ENCODE results near the gene OTOG.

Gene OTOG

GRCh38 chr11:17542249-17542648 is 4.8 kb upstream of the OTOG start:
- no peak overlapping the region for H3K4me3 ChIP-seq (ENCODE audit: low read length)
- no peak for TF ChIP-seq ZNF274 (IDR thresholded peaks at IDR 0.05; ENCODE audit: low read depth, low read length)

GRCh38 chr11:17543041-17543440 is 4.0 kb upstream of the OTOG start:
- no peak for TF ChIP-seq ZNF274 (IDR thresholded peaks at IDR 0.05; ENCODE audit: low read depth, low read length)
- H3K4me3 ChIP-seq (ENCODE audit: low read length) = no peak overlapping the region

GRCh38 chr11:17543574-17544180 is 3.4 kb upstream of the OTOG start:
- no peak for TF ChIP-seq ZNF274 (IDR thresholded peaks at IDR 0.05; ENCODE audit: low read depth, low read length)

GRCh38 chr11:17544181-17544622 is 2.9 kb upstream of the OTOG start, which contains the start of gene USH1C:
TSS of gene USH1C (minus strand) at chr11:17544416. CDS start at chr11:17544307, 109 bp downstream.
- no peak for TF ChIP-seq ZNF274 (IDR thresholded peaks at IDR 0.05; ENCODE audit: low read depth, low read length)
- no peak within 1 kb of the TSS for H3K4me3 ChIP-seq (ENCODE audit: low read length)

More at GRCh38 chr11:17543574-17544180, 3.4 kb upstream of the OTOG start:
- H3K4me3 ChIP-seq (ENCODE audit: low read length) = no peak overlapping the region

- no peak overlapping the region for H3K4me3 ChIP-seq (ENCODE audit: low read length)
- no peak for TF ChIP-seq ZNF274 (IDR thresholded peaks at IDR 0.05; ENCODE audit: low read depth, low read length)
Observed at GRCh38 chr11:17546240-17546639, 819 bp upstream of the OTOG start.

GRCh38 chr11:17547932-17548331 is 873 bp downstream of the OTOG start:
- no peak overlapping the region for H3K4me3 ChIP-seq (ENCODE audit: low read length)
- TF ChIP-seq ZNF274 (IDR thresholded peaks at IDR 0.05; ENCODE audit: low read depth, low read length) = no peak

GRCh38 chr11:17548444-17548843 is 1.4 kb downstream of the OTOG start:
- no peak overlapping the region for H3K4me3 ChIP-seq (ENCODE audit: low read length)
- TF ChIP-seq ZNF274 (IDR thresholded peaks at IDR 0.05; ENCODE audit: low read depth, low read length) = no peak

GRCh38 chr11:17550450-17551346 is 3.6 kb downstream of the OTOG start:
- no peak for TF ChIP-seq ZNF274 (IDR thresholded peaks at IDR 0.05; ENCODE audit: low read depth, low read length)
- no peak overlapping the region for H3K4me3 ChIP-seq (ENCODE audit: low read length)

- no peak overlapping the region for H3K4me3 ChIP-seq (ENCODE audit: low read length)
- no peak for TF ChIP-seq ZNF274 (IDR thresholded peaks at IDR 0.05; ENCODE audit: low read depth, low read length)
Observed at GRCh38 chr11:17551347-17552040, 4.4 kb downstream of the OTOG start.

- no peak for TF ChIP-seq ZNF274 (IDR thresholded peaks at IDR 0.05; ENCODE audit: low read depth, low read length)
Observed at GRCh38 chr11:17552041-17552355, 4.9 kb downstream of the OTOG start.

GRCh38 chr11:17552392-17553248 is 5.6 kb downstream of the OTOG start:
- H3K4me3 ChIP-seq (ENCODE audit: low read length) = no peak overlapping the region
- no peak for TF ChIP-seq ZNF274 (IDR thresholded peaks at IDR 0.05; ENCODE audit: low read depth, low read length)

More at GRCh38 chr11:17552041-17552355, 4.9 kb downstream of the OTOG start:
- H3K4me3 ChIP-seq (ENCODE audit: low read length) = no peak overlapping the region

GRCh38 chr11:17553249-17553546 is 6.1 kb downstream of the OTOG start:
- no peak overlapping the region for H3K4me3 ChIP-seq (ENCODE audit: low read length)
- TF ChIP-seq ZNF274 (IDR thresholded peaks at IDR 0.05; ENCODE audit: low read depth, low read length) = no peak

GRCh38 chr11:17554487-17554886 is 7.4 kb downstream of the OTOG start:
- no peak overlapping the region for H3K4me3 ChIP-seq (ENCODE audit: low read length)
- no peak for TF ChIP-seq ZNF274 (IDR thresholded peaks at IDR 0.05; ENCODE audit: low read depth, low read length)

- H3K4me3 ChIP-seq (ENCODE audit: low read length) = no peak overlapping the region
- TF ChIP-seq ZNF274 (IDR thresholded peaks at IDR 0.05; ENCODE audit: low read depth, low read length) = no peak
Observed at GRCh38 chr11:17556999-17557398, 9.9 kb downstream of the OTOG start.

All from GM08714 (cell line).